ENCODE results near the gene COL27A1. TPM values are rescaled to one million over a fixed set of nuclear protein-coding genes. Genes with fewer than 3 reads are reported as not detected.

COL27A1 gene
- total and polyA plus RNA-seq, 2 donors from 2014 or later, result 13.6 to 45.6 TPM

- no peak for FAIRE-seq
- intact Hi-C loops (cut with DNase I), result no loop called here
Measured at GRCh38 chr9:114235033-114235661, 79.8 kb downstream of the COL27A1 start.

GRCh38 chr9:114236391-114237138 lies 81.2 kb downstream of the COL27A1 start:
- Histone ChIP-seq H3K4me3 (ENCODE audit: low read length in 3 of 3) (no peak overlapping the region), H3K9ac (ENCODE audit: low read length in 3 of 3) (no peak overlapping the region), H3K4me1 (ENCODE audit: control insufficient read depth in 2 of 3, insufficient read depth in 2 of 3, low read depth in 1 of 3, low read length in 3 of 3) (peaks cover 0 to 11% (median 0%) of the 10 kb centered on the region in 3 donors), H3K36me3 (ENCODE audit: control insufficient read depth in 2 of 3, insufficient read depth in 3 of 3, low read length in 3 of 3) (no peaks in the 10 kb centered on the region), H3K27me3 (ENCODE audit: control insufficient read depth, insufficient read depth, low read length) (no peaks in the 10 kb centered on the region), H3K9me3 (ENCODE audit: control insufficient read depth in 2 of 3, insufficient read depth in 1 of 3, low read length in 3 of 3) (no peaks in the 10 kb centered on the region), H3K27ac (ENCODE audit: low read depth in 2 of 2, low read length in 2 of 2) (no peak overlapping the region)
- FAIRE-seq, result no peak
- TF ChIP-seq CTCF (IDR thresholded peaks at IDR 0.05; ENCODE audit: borderline replicate concordance, extremely low read depth, insufficient read depth), result no peak
- DNase-seq, result no peak
- intact Hi-C loops (cut with DNase I), result no loop called here

More at GRCh38 chr9:114235033-114235661, 79.8 kb downstream of the COL27A1 start:
- H3K4me3 ChIP-seq (ENCODE audit: low read length in 3 of 3), result no peak overlapping the region
- H3K4me1 ChIP-seq (ENCODE audit: control insufficient read depth in 2 of 3, insufficient read depth in 2 of 3, low read depth in 1 of 3, low read length in 3 of 3), result peaks cover 0 to 11% (median 0%) of the 10 kb centered on the region in 3 donors
- DNase-seq, result peak in 4 of 5 donors; percentile 55 to 69 (median 58)
- no peak for TF ChIP-seq CTCF (IDR thresholded peaks at IDR 0.05; ENCODE audit: borderline replicate concordance, extremely low read depth, insufficient read depth)
- H3K9ac ChIP-seq (ENCODE audit: low read length in 3 of 3), result no peak overlapping the region
- H3K9me3 ChIP-seq (ENCODE audit: control insufficient read depth in 2 of 3, insufficient read depth in 1 of 3, low read length in 3 of 3), result no peaks in the 10 kb centered on the region
- no peaks in the 10 kb centered on the region for H3K36me3 ChIP-seq (ENCODE audit: control insufficient read depth in 2 of 3, insufficient read depth in 3 of 3, low read length in 3 of 3)
- no peaks in the 10 kb centered on the region for H3K27me3 ChIP-seq (ENCODE audit: control insufficient read depth, insufficient read depth, low read length)
- no peak overlapping the region for H3K27ac ChIP-seq (ENCODE audit: low read depth in 2 of 2, low read length in 2 of 2)

GRCh38 chr9:114237247-114237646 lies 81.9 kb downstream of the COL27A1 start:
- Histone ChIP-seq H3K36me3 (ENCODE audit: control insufficient read depth in 2 of 3, insufficient read depth in 3 of 3, low read length in 3 of 3) (no peaks in the 10 kb centered on the region), H3K27me3 (ENCODE audit: control insufficient read depth, insufficient read depth, low read length) (no peaks in the 10 kb centered on the region), H3K9me3 (ENCODE audit: control insufficient read depth in 2 of 3, insufficient read depth in 1 of 3, low read length in 3 of 3) (no peaks in the 10 kb centered on the region), H3K9ac (ENCODE audit: low read length in 3 of 3) (no peak overlapping the region), H3K4me3 (ENCODE audit: low read length in 3 of 3) (no peak overlapping the region), H3K27ac (ENCODE audit: low read depth in 2 of 2, low read length in 2 of 2) (no peak overlapping the region), H3K4me1 (ENCODE audit: control insufficient read depth in 2 of 3, insufficient read depth in 2 of 3, low read depth in 1 of 3, low read length in 3 of 3) (peaks cover 0 to 11% (median 0%) of the 10 kb centered on the region in 3 donors)
- no peak for TF ChIP-seq CTCF (IDR thresholded peaks at IDR 0.05; ENCODE audit: borderline replicate concordance, extremely low read depth, insufficient read depth)
- FAIRE-seq (no peak), DNase-seq (no peak)
- intact Hi-C loops (cut with DNase I), result no loop called here

Data from kidney (tissue), 14 donors.